K562 (cell line): ENCODE data around the gene ABCA7. TPM values are rescaled to one million over a fixed set of nuclear protein-coding genes. Genes with fewer than 3 reads are reported as not detected.

Experiments used
- ATAC-seq: fragments of 200-7000 bp; cut with Tn5 transposase; 3 replicates; pipeline ENCODE4 v1.9.1; 2020; ENCODE audit warnings: moderate library complexity
- BruUV-seq: library from RNA; stranded (reverse); fragments of 400-500 nt; replicated peaks from 2 replicates; lab custom pipeline; 2021; lab: Mats Ljungman, UMichigan
- CTCF ChIA-PET: fragments of 300-600 bp; formaldehyde crosslinking; extraction: SDS; loops from one replicate; lab custom pipeline; 2021; ENCODE audit warnings: low intra/inter-chr PET ratio; lab: Yijun Ruan, JAX
- POLR2A ChIA-PET: fragments of 300-600, 350-650 bp; sonication (Branson Sonifier 250); formaldehyde crosslinking; extraction: SDS; loops from one replicate; lab custom pipeline; 2021; ENCODE audit warnings: antibody characterized with exemption, inconsistent platforms; lab: Yijun Ruan, JAX
- DNase-seq, 4 experiments: peaks; one replicate each; pipeline versions ENCODE4 v3.0.0 to v3.0.0-alpha.2; 2011 to 2018; ENCODE audit warnings: low spot score in 3 of 4, mixed read lengths in 3 of 4; ENCODE audit errors: extremely low read depth in 1 of 4
- FAIRE-seq: peaks from 2 replicates; lab custom pipeline; 2011; peaks lifted over from hg19 to GRCh38; lab: Jason Lieb, UNC
- H2AFZ ChIP-seq: 2 replicates; pipeline ENCODE4 v1.6.0; 2011; ENCODE audit warnings: low read depth, low read length, control low read depth, inconsistent platforms
- H3K27ac ChIP-seq: fragments of 200-600 bp; 3 replicates; pipeline ENCODE4 v1.8.0; 2011; ENCODE audit warnings: low read depth, mild to moderate bottlenecking, control low read depth, inconsistent platforms, low read length, moderate library complexity, mixed read lengths; ENCODE audit errors: extremely low read depth
- H3K27me3 ChIP-seq, 2 experiments: fragments of 300-600 bp in 1 of 2; 2 replicates in 1 of 2; 3 replicates in 1 of 2; pipeline versions ENCODE4 v1.6.0 to v1.8.0; 2011; ENCODE audit warnings: inconsistent platforms in 2 of 2, low read length in 2 of 2, mild to moderate bottlenecking in 1 of 2, mixed read lengths in 1 of 2, moderate library complexity in 1 of 2; ENCODE audit not compliant: control insufficient read depth in 2 of 2, insufficient read depth in 2 of 2
- H3K36me3 ChIP-seq: fragments of 300-600 bp; 3 replicates; pipeline ENCODE4 v1.8.0; 2011; ENCODE audit warnings: mild to moderate bottlenecking, low read length, inconsistent platforms; ENCODE audit not compliant: control insufficient read depth, insufficient read depth
- H3K4me1 ChIP-seq, 2 experiments: fragments of 200-600 bp in 1 of 2; replicated peaks in 1 of 2; 2 replicates in 1 of 2; 3 replicates in 1 of 2; pipeline versions ENCODE4 v1.5.1 to v1.8.0; 2011; ENCODE audit warnings: inconsistent platforms in 2 of 2, low read length in 2 of 2, mild to moderate bottlenecking in 1 of 2, mixed read lengths in 1 of 2, moderate library complexity in 1 of 2; ENCODE audit not compliant: control insufficient read depth in 2 of 2, insufficient read depth in 2 of 2
- H3K4me2 ChIP-seq: 2 replicates; pipeline ENCODE4 v1.6.1; 2011; ENCODE audit warnings: low read length, control low read depth, inconsistent platforms, mixed read lengths; ENCODE audit not compliant: insufficient read depth
- H3K4me3 ChIP-seq: fragments of 200-600 bp; sonication (generic), shearing (Covaris generic); 2 replicates; pipeline ENCODE4 v1.5.1; 2016; ENCODE audit warnings: control low read depth, inconsistent platforms
- H3K79me2 ChIP-seq: fragments of 200-600 bp; 3 replicates; pipeline ENCODE4 v1.8.0; 2011; ENCODE audit warnings: low read length, inconsistent platforms; ENCODE audit not compliant: control insufficient read depth, insufficient read depth
- H3K9ac ChIP-seq, 2 experiments: 2 replicates each; pipeline versions ENCODE4 v1.6.0 to v1.6.1; 2011; ENCODE audit warnings: low read depth in 2 of 2, low read length in 2 of 2, control low read depth in 1 of 2, inconsistent platforms in 1 of 2, mild to moderate bottlenecking in 1 of 2, mixed read lengths in 1 of 2; ENCODE audit not compliant: insufficient read depth in 1 of 2
- H3K9me1 ChIP-seq: one replicate; pipeline ENCODE4 v1.6.0; 2011; ENCODE audit warnings: inconsistent platforms, mild to moderate bottlenecking, low read length, moderate library complexity; ENCODE audit not compliant: control insufficient read depth, insufficient read depth
- H3K9me3 ChIP-seq: replicated peaks from 2 replicates; pipeline ENCODE4 v1.5.1; 2011; ENCODE audit warnings: low read depth, low read length, inconsistent platforms; ENCODE audit not compliant: control insufficient read depth, insufficient read depth
- H4K20me1 ChIP-seq: replicated peaks from 2 replicates; pipeline ENCODE4 v1.6.1; 2011; ENCODE audit warnings: low read length, inconsistent platforms, mixed read lengths; ENCODE audit not compliant: control insufficient read depth, insufficient read depth
- ARID2 ChIP-seq: fragments of 450-650 bp; IDR thresholded peaks from 2 replicates; pipeline ENCODE4 v1.6.1; 2017; ENCODE audit warnings: antibody characterized with exemption, mild to moderate bottlenecking
- BMI1 ChIP-seq: fragments of 150-350 bp; IDR thresholded peaks from 2 replicates; pipeline ENCODE4 v1.6.1; 2014; ENCODE audit warnings: low read length
- CCAR2 ChIP-seq: fragments of 200-400 bp; formaldehyde crosslinking; IDR thresholded peaks from 2 replicates; pipeline ENCODE4 v1.6.1; 2017; ENCODE audit warnings: mild to moderate bottlenecking, low read depth, low read length
- CTCF ChIP-seq, 3 experiments: IDR thresholded peaks in 2 of 3; conservative IDR thresholded peaks in 1 of 3; 2 replicates each; pipeline ENCODE4 v1.5.1; 2011 to 2012; ENCODE audit warnings: low read length in 3 of 3, mild to moderate bottlenecking in 3 of 3, control low read depth in 2 of 3, improper control_type of control experiment in 1 of 3, inconsistent platforms in 1 of 3, low read depth in 1 of 3, mixed read lengths in 1 of 3, moderate library complexity in 1 of 3; ENCODE audit not compliant: insufficient read depth in 2 of 3
- ESRRA ChIP-seq: fragments of 450-650 bp; IDR thresholded peaks from 2 replicates; pipeline ENCODE4 v1.6.1; 2014; ENCODE audit warnings: low read depth, mild to moderate bottlenecking, moderate library complexity, borderline replicate concordance
- FIP1L1 ChIP-seq: fragments of 200-400 bp; formaldehyde crosslinking; IDR thresholded peaks from 2 replicates; pipeline ENCODE4 v1.6.1; 2018; ENCODE audit warnings: mild to moderate bottlenecking, low read depth, low read length; ENCODE audit not compliant: poor library complexity, severe bottlenecking
- GATAD2B ChIP-seq: fragments of 450-650 bp; IDR thresholded peaks from 2 replicates; pipeline ENCODE4 v1.6.1; 2017; ENCODE audit warnings: mild to moderate bottlenecking, borderline replicate concordance
- HEY1 ChIP-seq: fragments of 250-450 bp; sonication (Bioruptor Pico); IDR thresholded peaks from 2 replicates; pipeline ENCODE4 v1.5.0; 2020; ENCODE audit warnings: mild to moderate bottlenecking, moderate library complexity, borderline replicate concordance
- HNRNPK ChIP-seq: fragments of 200-400 bp; formaldehyde crosslinking; IDR thresholded peaks from one replicate; pipeline ENCODE4 v1.6.1; 2018; ENCODE audit warnings: mild to moderate bottlenecking, low read depth, low read length; ENCODE audit not compliant: poor library complexity, severe bottlenecking
- L3MBTL2 ChIP-seq: fragments of 450-650 bp; IDR thresholded peaks from 2 replicates; pipeline ENCODE4 v1.6.1; 2016; ENCODE audit warnings: mild to moderate bottlenecking, moderate library complexity
- MEF2A ChIP-seq: IDR thresholded peaks from 2 replicates; pipeline ENCODE4 v1.6.1; 2011; ENCODE audit warnings: low read depth, mild to moderate bottlenecking, low read length, moderate library complexity; ENCODE audit not compliant: control insufficient read depth
- RBM22 ChIP-seq: fragments of 200-400 bp; formaldehyde crosslinking; IDR thresholded peaks from 2 replicates; pipeline ENCODE4 v1.6.1; 2018; ENCODE audit warnings: low read length, low read depth; ENCODE audit not compliant: poor library complexity, severe bottlenecking
- SNRNP70 ChIP-seq: fragments of 200-400 bp; formaldehyde crosslinking; optimal IDR thresholded peaks from 2 replicates; pipeline ENCODE3; 2017; ENCODE audit warnings: low read depth, low read length
- TAL1 ChIP-seq: fragments of 450-650 bp; IDR thresholded peaks from 2 replicates; pipeline ENCODE4 v1.6.1; 2016; ENCODE audit warnings: mild to moderate bottlenecking
- TFAM ChIP-seq: fragments of 250-450 bp; sonication (Bioruptor Pico); conservative IDR thresholded peaks from 2 replicates; pipeline ENCODE4 v1.5.0; 2021; ENCODE audit warnings: mild to moderate bottlenecking, moderate library complexity
- USF1 ChIP-seq: sonication (generic); formaldehyde crosslinking; IDR thresholded peaks from 2 replicates; pipeline ENCODE4 v1.9.0; 2022; ENCODE audit warnings: mild to moderate bottlenecking, missing genetic modification reagents
- ZNF197 ChIP-seq: fragments of 200-800 bp; sonication (Bioruptor generic); IDR thresholded peaks from 2 replicates; pipeline ENCODE4 v1.6.1; 2016; ENCODE audit warnings: low read depth, missing genetic modification characterization, missing compliant biosample characterization
- ZNF717 ChIP-seq: fragments of 250-450 bp; sonication (Bioruptor Pico); IDR thresholded peaks from 2 replicates; pipeline ENCODE4 v1.5.0; 2021
- WGBS: fragments of 100-300 bp; shearing (Covaris generic); methylation state at CpG from one replicate; pipeline ENCODE4 v1.1.6; 2016; ENCODE audit warnings: low coverage, mixed read lengths; ENCODE audit not compliant: insufficient coverage; ENCODE audit errors: missing lambda C conversion rate; 5-methylcytosine and 5-hydroxymethylcytosine counted together
- in situ Hi-C: fragments of 300-500 bp; cut with MboI; formaldehyde crosslinking; loops from 4 replicates; pipeline ENCODE4 v1.15.0; 2018; ENCODE audit warnings: inconsistent platforms, mixed read lengths
- intact Hi-C: fragments of 100-400 bp; cut with micrococcal nuclease; formaldehyde crosslinking; loops from 2 replicates; pipeline ENCODE4 v1.14.2; 2022
- polyA plus RNA-seq, 8 experiments: library from polyadenylated mRNA; depleted of rRNA in 4 of 8; stranded (reverse) in 5 of 8; unstranded in 3 of 8; fragments of >200 nt; fragmentation: Nextera tagmentation in 2 of 8; fragmentation: Illumina TruSeq in 1 of 8; extraction: Ambion mirVana in 2 of 8; extraction: Trizol in 1 of 8; gene quantifications; 2 replicates each; pipeline versions ENCODE4 v1.2.1 to v1.2.3, GENCODE V29; 2011 to 2014; ENCODE audit warnings: inconsistent platforms in 1 of 8, missing spikeins in 1 of 8
- total RNA-seq, 7 experiments: library from RNA; depleted of rRNA in 6 of 7; stranded (reverse); fragments of >200 nt in 6 of 7; fragmentation: Illumina TruSeq in 2 of 7; extraction: Trizol in 2 of 7; gene quantifications; 2 replicates each; pipeline versions ENCODE4 v1.2.1 to v1.2.3, GENCODE V29; 2011 to 2021; ENCODE audit warnings: low replicate concordance in 1 of 7
- TF ChIP-seq, protein P1 (sequence below), 2 experiments: IDR thresholded peaks; 2 replicates each; pipeline ENCODE4 v1.6.1; 2011; ENCODE audit warnings: borderline replicate concordance in 1 of 2, control low read depth in 1 of 2, low read depth in 1 of 2, low read length in 1 of 2, mild to moderate bottlenecking in 1 of 2, mixed read lengths in 1 of 2, moderate library complexity in 1 of 2; ENCODE audit not compliant: insufficient read depth in 1 of 2, insufficient read length in 1 of 2, poor library complexity in 1 of 2, severe bottlenecking in 1 of 2; ENCODE audit errors: extremely low read depth in 1 of 2

ABCA7 gene
- total and polyA plus RNA-seq, 9 of the 15 experiments (the other 6 are each of a cell fraction or from before 2014, with no cell fraction given): 2.3 to 96.1 (median 31.2) TPM

- intact Hi-C loops (no loop called here), in situ Hi-C loops (no loop called here)
- POLR2A ChIA-PET: interaction anchor here (0.6 to 1.9 kb wide), 10 partner anchors 9 to 202 kb away, joined by 3 to 6 read pairs (median 4); partner anchors contain the start of genes ABCA7, CIRBP and RNU6-2
- no peaks in the 10 kb centered on the region for H3K9me1 ChIP-seq
- CTCF ChIA-PET: no interaction called here
- peak within 1 kb of the TSS; percentile 41; the same call in 1 of the 2 replicates for H2AFZ ChIP-seq
- no peaks in the 10 kb centered on the region for H4K20me1 ChIP-seq
- H3K27ac ChIP-seq: no peak within 1 kb of the TSS
- DNase-seq: peak; percentile 59 to 83 (median 78)
- BruUV-seq: no TSS peak
- peaks cover 9 to 90% of the 10 kb centered on the region in 2 experiments for H3K4me1 ChIP-seq
- WGBS: 24% methylated on average over 17 of the region's 61 CpGs
- no peaks in the 10 kb centered on the region for H3K79me2 ChIP-seq
- H3K4me3 ChIP-seq: peak within 1 kb of the TSS; percentile 40
- H3K36me3 ChIP-seq: peaks cover 11% of the 10 kb centered on the region; the same call in 2 of the 3 replicates
- peak; percentile 45 for ATAC-seq
- H3K9ac ChIP-seq: peak within 1 kb of the TSS; percentile 16 to 90; a peak in 3 of 4 replicates
- H3K9me3 ChIP-seq: no peaks in the 10 kb centered on the region
- no peaks in the 10 kb centered on the region for H3K27me3 ChIP-seq
- H3K4me2 ChIP-seq: peak within 1 kb of the TSS; percentile 72
- FAIRE-seq: no peak
- TF ChIP-seq ZNF197 (no peak), TFAM (CRISPR knock-in tag) (no peak), CCAR2 (no peak), CTCF (IDR thresholded peaks at IDR 0.05 in 2 of 3, conservative IDR thresholded peaks at IDR 0.05 in 1 of 3; ENCODE audit: insufficient read depth in 2 of 3, low read depth in 1 of 3, low read length in 3 of 3) (no peak), SNRNP70 (no peak), HEY1 (CRISPR knock-in tag) (no peak), RBM22 (no peak), GATAD2B (0 out of 2 replicates have a peak, but pooled peaks have one; percentile 43), BMI1 (no peak), HNRNPK (no peak), FIP1L1 (peak; percentile 41), ESRRA (peak; percentile 55), USF1 (CRISPR knock-in tag) (peak; percentile 83), ARID2 (no peak), L3MBTL2 (peak; percentile 67), ZNF717 (no peak), TAL1 (no peak), MEF2A (no peak)
- TF ChIP-seq, protein P1, sequence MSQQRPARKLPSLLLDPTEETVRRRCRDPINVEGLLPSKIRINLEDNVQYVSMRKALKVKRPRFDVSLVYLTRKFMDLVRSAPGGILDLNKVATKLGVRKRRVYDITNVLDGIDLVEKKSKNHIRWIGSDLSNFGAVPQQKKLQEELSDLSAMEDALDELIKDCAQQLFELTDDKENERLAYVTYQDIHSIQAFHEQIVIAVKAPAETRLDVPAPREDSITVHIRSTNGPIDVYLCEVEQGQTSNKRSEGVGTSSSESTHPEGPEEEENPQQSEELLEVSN (IDR thresholded peaks at IDR 0.05; ENCODE audit: borderline replicate concordance in 1 of 2, extremely low read depth in 1 of 2, insufficient read depth in 1 of 2, insufficient read length in 1 of 2, low read depth in 1 of 2, low read length in 1 of 2, poor library complexity in 1 of 2, severe bottlenecking in 1 of 2): peak in 1 of 2 experiments; percentile 74
These were observed 26.9 kb downstream of the ABCA7 start, which contains the start of gene ARHGAP45 for GRCh38 chr19:1066748-1067340. TSS of gene ARHGAP45 (plus strand) at chr19:1067167. CDS start at chr19:1067406, 239 bp downstream.
